Cardiac septum (tissue), 1 donor: ENCODE measurements around the gene TSPAN6. TPM values are rescaled to one million over a fixed set of nuclear protein-coding genes. Genes with fewer than 3 reads are reported as not detected.

Experiments
- DNase-seq: peaks from one replicate; pipeline ENCODE4 v3.0.0-alpha.2; 2020; ENCODE audit warnings: low spot score
- intact Hi-C: fragments of 100-400 bp; cut with DNase I; formaldehyde crosslinking; loops from one replicate; pipeline ENCODE4 v1.14.0; 2022
- total RNA-seq: library from RNA; stranded (reverse); fragmentation: NEBNext Ultra II Directional; extraction: Animal tissue kit (Norgen Biotek cat#: 25700); gene quantifications from one replicate; pipeline ENCODE4 v1.2.1, GENCODE V29; 2021
- donor health status: DM: no; HTN: no; CAD: no.

The TSPAN6 gene
- total RNA-seq, 1 donor from 2014 or later, result 3.0 TPM

GRCh38 chrX:100648458-100649417 lies 12.1 kb upstream of the TSPAN6 start:
- intact Hi-C loops, result no loop called here
- no peak for DNase-seq

GRCh38 chrX:100647739-100648138 lies 11.1 kb upstream of the TSPAN6 start:
- intact Hi-C loops, result no loop called here
- DNase-seq, result no peak

GRCh38 chrX:100647095-100647494 lies 10.5 kb upstream of the TSPAN6 start:
- intact Hi-C loops, result no loop called here
- no peak for DNase-seq

- intact Hi-C loops, result no loop called here
These were observed 8.5 kb upstream of the TSPAN6 start for GRCh38 chrX:100645106-100645505.

GRCh38 chrX:100643956-100644860 lies 7.6 kb upstream of the TSPAN6 start, which contains the start of gene SRPX2:
TSS of gene SRPX2 (plus strand) at chrX:100644199. CDS start at chrX:100646323, 2,124 bp downstream.
- DNase-seq, result no peak

More at GRCh38 chrX:100645106-100645505, 8.5 kb upstream of the TSPAN6 start:
- no peak for DNase-seq

GRCh38 chrX:100643212-100643611 lies 6.6 kb upstream of the TSPAN6 start:
- intact Hi-C loops, result no loop called here

More at GRCh38 chrX:100643956-100644860, 7.6 kb upstream of the TSPAN6 start, which contains the start of gene SRPX2:
- intact Hi-C loops, result no loop called here

GRCh38 chrX:100642290-100642689 lies 5.7 kb upstream of the TSPAN6 start:
- DNase-seq, result no peak
- intact Hi-C loops, result no loop called here

More at GRCh38 chrX:100643212-100643611, 6.6 kb upstream of the TSPAN6 start:
- DNase-seq, result no peak

GRCh38 chrX:100635989-100636320 lies 651 bp downstream of the TSPAN6 start:
- intact Hi-C loops, result no loop called here

GRCh38 chrX:100635040-100635439 lies 1.6 kb downstream of the TSPAN6 start:
- no peak for DNase-seq
- intact Hi-C loops, result no loop called here

More at GRCh38 chrX:100635989-100636320, 651 bp downstream of the TSPAN6 start:
- DNase-seq, result no peak

GRCh38 chrX:100625985-100626491 lies 10.6 kb downstream of the TSPAN6 start:
- no peak for DNase-seq
- intact Hi-C loops, result no loop called here

- intact Hi-C loops, result no loop called here
- DNase-seq, result no peak
These were observed 13.6 kb downstream of the TSPAN6 start for GRCh38 chrX:100623001-100623400.

GRCh38 chrX:100615005-100615404 lies 21.6 kb downstream of the TSPAN6 start:
- DNase-seq, result no peak

GRCh38 chrX:100611951-100612350 lies 24.7 kb downstream of the TSPAN6 start:
- intact Hi-C loops, result loop anchor here (10.0 kb wide), 1 partner anchor 97 kb away; no protein-coding TSS in a partner anchor
- DNase-seq, result no peak

More at GRCh38 chrX:100615005-100615404, 21.6 kb downstream of the TSPAN6 start:
- intact Hi-C loops, result loop anchor here (10.0 kb wide), 1 partner anchor 100 kb away; no protein-coding TSS in a partner anchor

- DNase-seq, result no peak
- intact Hi-C loops, result no loop called here
These were observed 27.0 kb downstream of the TSPAN6 start for GRCh38 chrX:100609591-100609990.

- no peak for DNase-seq
- intact Hi-C loops, result no loop called here
These were observed 29.9 kb downstream of the TSPAN6 start for GRCh38 chrX:100606753-100607152.

- DNase-seq, result no peak
- intact Hi-C loops, result no loop called here
These were observed 35.8 kb downstream of the TSPAN6 start for GRCh38 chrX:100600758-100601157.

GRCh38 chrX:100600340-100600739 lies 36.3 kb downstream of the TSPAN6 start:
- intact Hi-C loops, result no loop called here
- no peak for DNase-seq

- intact Hi-C loops, result no loop called here
- no peak for DNase-seq
These were observed 37.1 kb downstream of the TSPAN6 start for GRCh38 chrX:100599456-100599855.

- no peak for DNase-seq
- intact Hi-C loops, result no loop called here
These were observed 40.0 kb downstream of the TSPAN6 start for GRCh38 chrX:100596601-100597000.

GRCh38 chrX:100593581-100593980 lies 43.0 kb downstream of the TSPAN6 start:
- intact Hi-C loops, result no loop called here
- DNase-seq, result no peak
